Loucy (cell line): ENCODE data around the gene FAM120AOS.

Experiments used
- CTCF ChIP-seq: fragments of 200-600 bp; sonication (generic); conservative IDR thresholded peaks from 2 replicates; pipeline ENCODE4 v1.5.1; 2014; ENCODE audit warnings: mild to moderate bottlenecking, antibody characterized with exemption, low read length
- EZH2phosphoT487 ChIP-seq: fragments of 200-600 bp; IDR thresholded peaks from 2 replicates; pipeline ENCODE4 v1.6.1; 2018; ENCODE audit warnings: antibody characterized with exemption, mild to moderate bottlenecking, moderate library complexity, borderline replicate concordance

GRCh38 chr9:93467462-93467861, 14.1 kb upstream of the FAM120AOS start:
- TF ChIP-seq CTCF (no peak), EZH2phosphoT487 (no peak)
